Trophoblast cell (in vitro differentiated cells and primary cell): ENCODE results near the gene NBAS.

ENCODE experiments used
- DNase-seq, 2 donors: peaks; one replicate each; pipeline ENCODE4 v3.0.0-alpha.2; 2016
- H2AFZ ChIP-seq: 2 replicates; pipeline ENCODE4 v1.6.1; 2013; ENCODE audit warnings: low read length, moderate library complexity, mild to moderate bottlenecking; ENCODE audit not compliant: insufficient read depth, poor library complexity
- H2AK5ac ChIP-seq: 2 replicates; pipeline ENCODE4 v1.6.1; 2013; ENCODE audit warnings: mild to moderate bottlenecking, low read length
- H2BK120ac ChIP-seq: 2 replicates; pipeline ENCODE4 v1.6.1; 2013; ENCODE audit warnings: low read length, mild to moderate bottlenecking, moderate library complexity; ENCODE audit not compliant: insufficient read depth, poor library complexity
- H2BK12ac ChIP-seq: 2 replicates; pipeline ENCODE4 v1.6.1; 2013; ENCODE audit warnings: mild to moderate bottlenecking, low read length, moderate library complexity
- H2BK5ac ChIP-seq: 2 replicates; pipeline ENCODE4 v1.6.1; 2013; ENCODE audit warnings: low read length, low read depth, moderate library complexity, mild to moderate bottlenecking; ENCODE audit not compliant: poor library complexity
- H3K14ac ChIP-seq: 2 replicates; pipeline ENCODE4 v1.6.1; 2013; ENCODE audit warnings: mild to moderate bottlenecking, low read length
- H3K18ac ChIP-seq: 2 replicates; pipeline ENCODE4 v1.6.1; 2013; ENCODE audit warnings: mild to moderate bottlenecking, low read length
- H3K23ac ChIP-seq: 2 replicates; pipeline ENCODE4 v1.6.1; 2013; ENCODE audit warnings: low read length
- H3K27ac ChIP-seq: 2 replicates; pipeline ENCODE4 v1.5.1; 2013; ENCODE audit warnings: low read depth, mild to moderate bottlenecking, inconsistent platforms, low read length, moderate library complexity
- H3K27me3 ChIP-seq: 2 replicates; pipeline ENCODE4 v1.6.1; 2013; ENCODE audit warnings: inconsistent platforms, mild to moderate bottlenecking, low read length, moderate library complexity; ENCODE audit not compliant: insufficient read depth
- H3K36me3 ChIP-seq, 2 experiments: 1 replicate in 1 of 2; 2 replicates in 1 of 2; pipeline ENCODE4 v1.6.1; 2013; ENCODE audit warnings: low read length in 2 of 2, mild to moderate bottlenecking in 2 of 2, moderate library complexity in 1 of 2; ENCODE audit not compliant: insufficient read depth in 2 of 2, control insufficient read depth in 1 of 2
- H3K4ac ChIP-seq: 2 replicates; pipeline ENCODE4 v1.6.1; 2013; ENCODE audit warnings: low read depth, mild to moderate bottlenecking, low read length, moderate library complexity
- H3K4me1 ChIP-seq, 2 experiments: 1 replicate in 1 of 2; 2 replicates in 1 of 2; pipeline ENCODE4 v1.6.1; 2013; ENCODE audit warnings: low read length in 2 of 2, mild to moderate bottlenecking in 2 of 2, moderate library complexity in 1 of 2; ENCODE audit not compliant: insufficient read depth in 2 of 2, control insufficient read depth in 1 of 2
- H3K4me2 ChIP-seq: 2 replicates; pipeline ENCODE4 v1.6.1; 2013; ENCODE audit warnings: inconsistent platforms, mild to moderate bottlenecking, low read length, moderate library complexity
- H3K4me3 ChIP-seq: 2 replicates; pipeline ENCODE4 v1.5.1; 2013; ENCODE audit warnings: mild to moderate bottlenecking, low read depth, low read length, inconsistent platforms
- H3K79me1 ChIP-seq: one replicate; pipeline ENCODE4 v1.6.1; 2013; ENCODE audit warnings: low read length
- H3K79me2 ChIP-seq: 2 replicates; pipeline ENCODE4 v1.6.1; 2013; ENCODE audit warnings: low read length, mild to moderate bottlenecking; ENCODE audit not compliant: control insufficient read depth, insufficient read depth, poor library complexity
- H3K9ac ChIP-seq: 2 replicates; pipeline ENCODE4 v1.6.1; 2013; ENCODE audit warnings: mild to moderate bottlenecking, low read length
- H3K9me3 ChIP-seq: 2 replicates; pipeline ENCODE4 v1.6.1; 2013; ENCODE audit warnings: low read depth, mild to moderate bottlenecking, control low read depth, inconsistent platforms, low read length; ENCODE audit not compliant: insufficient read depth
- H4K12ac ChIP-seq: 2 replicates; pipeline ENCODE4 v1.6.1; 2013; ENCODE audit warnings: low read depth, mild to moderate bottlenecking, low read length, moderate library complexity
- H4K8ac ChIP-seq: 2 replicates; pipeline ENCODE4 v1.6.1; 2013; ENCODE audit warnings: low read depth, mild to moderate bottlenecking, low read length, moderate library complexity
- H4K91ac ChIP-seq: one replicate; pipeline ENCODE4 v1.6.1; 2013; ENCODE audit warnings: low read depth, mild to moderate bottlenecking, low read length, moderate library complexity
- WGBS: extraction: QIAGEN DNeasy Blood & Tissue Kit; methylation state at CpG from one replicate; pipeline ENCODE4 v1.1.7; 2013; ENCODE audit warnings: missing lambda C conversion rate; ENCODE audit not compliant: insufficient read length, insufficient coverage; ENCODE audit errors: extremely low coverage; 5-methylcytosine and 5-hydroxymethylcytosine counted together

Gene NBAS

DNA sequence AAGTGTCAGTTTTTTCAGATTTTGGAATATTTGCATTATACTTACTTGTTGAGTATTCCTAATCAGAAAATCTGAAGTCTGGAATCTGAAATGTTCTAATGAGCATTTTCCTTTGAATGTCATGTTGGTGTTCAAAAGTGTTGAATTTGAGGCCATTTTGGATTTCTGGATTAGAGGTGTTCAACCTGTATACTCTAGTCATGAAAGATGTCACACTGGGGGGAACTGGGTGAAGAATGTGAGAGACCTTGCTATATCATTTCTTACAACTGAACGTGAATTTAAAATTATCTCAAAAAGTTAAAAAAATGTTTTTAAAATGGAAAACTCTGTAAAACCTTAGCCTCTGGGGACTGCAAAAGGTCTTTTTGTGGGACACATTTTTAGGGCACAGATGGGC lies 384.5 kb downstream of the NBAS start:
- Histone ChIP-seq H2BK5ac (no peak overlapping the region), H3K27me3 (no peaks in the 10 kb centered on the region), H4K12ac (no peak overlapping the region), H3K4me3 (no peak overlapping the region), H3K79me1 (no peaks in the 10 kb centered on the region), H3K79me2 (no peaks in the 10 kb centered on the region), H2BK120ac (no peak overlapping the region), H3K4me1 (peaks cover 0 to 2% of the 10 kb centered on the region in 2 experiments), H3K36me3 (no peaks in the 10 kb centered on the region), H3K4ac (no peak overlapping the region), H2AFZ (no peak overlapping the region), H3K27ac (no peak overlapping the region), H3K18ac (no peak overlapping the region), H4K91ac (no peak overlapping the region), H3K4me2 (no peak overlapping the region), H2AK5ac (no peak overlapping the region), H3K23ac (no peak overlapping the region), H3K9ac (no peak overlapping the region), H4K8ac (no peak overlapping the region), H3K9me3 (no peaks in the 10 kb centered on the region), H2BK12ac (no peak overlapping the region), H3K14ac (no peak overlapping the region)
- WGBS, result no CpG with 5 or more reads among the region's 1 CpG
- no peak for DNase-seq

DNA sequence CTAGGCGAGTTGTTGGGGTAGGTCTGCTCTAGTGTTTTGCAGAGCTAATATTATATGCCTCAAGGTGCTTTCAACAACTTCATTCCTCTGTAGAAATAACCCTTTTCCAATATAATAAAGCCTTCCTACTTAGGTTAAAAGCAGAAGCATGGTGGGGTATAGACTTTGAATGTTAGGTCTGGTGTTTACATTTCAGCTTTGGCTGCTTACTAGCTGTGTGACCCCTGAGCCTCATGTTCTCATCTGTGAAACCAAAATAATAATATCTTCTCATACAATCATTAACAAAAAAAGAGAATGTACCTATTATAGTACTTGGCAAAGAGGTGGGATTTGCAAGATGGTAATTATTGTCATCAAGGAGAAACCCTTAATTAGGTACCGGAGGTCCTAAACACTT lies 386.6 kb downstream of the NBAS start:
- no peaks in the 10 kb centered on the region for H3K79me2 ChIP-seq
- H3K79me1 ChIP-seq, result peaks cover 2% of the 10 kb centered on the region
- no peak overlapping the region for H3K18ac ChIP-seq
- peaks cover 9 to 11% of the 10 kb centered on the region in 2 experiments for H3K4me1 ChIP-seq
- H3K23ac ChIP-seq, result no peak overlapping the region
- H3K36me3 ChIP-seq, result no peaks in the 10 kb centered on the region
- no peaks in the 10 kb centered on the region for H3K9me3 ChIP-seq
- H2BK5ac ChIP-seq, result no peak overlapping the region
- no peak overlapping the region for H3K4me3 ChIP-seq
- no peak overlapping the region for H2BK12ac ChIP-seq
- no CpG with 5 or more reads among the region's 2 CpGs for WGBS
- no peak overlapping the region for H2AK5ac ChIP-seq
- H4K12ac ChIP-seq, result no peak overlapping the region
- no peak overlapping the region for H4K91ac ChIP-seq
- no peak overlapping the region for H3K27ac ChIP-seq
- no peak overlapping the region for H4K8ac ChIP-seq
- no peak overlapping the region for H3K14ac ChIP-seq
- no peak overlapping the region for H2AFZ ChIP-seq
- H3K27me3 ChIP-seq, result no peaks in the 10 kb centered on the region
- H2BK120ac ChIP-seq, result no peak overlapping the region
- no peak for DNase-seq
- no peak overlapping the region for H3K4ac ChIP-seq
- H3K4me2 ChIP-seq, result no peak overlapping the region
- no peak overlapping the region for H3K9ac ChIP-seq

DNA sequence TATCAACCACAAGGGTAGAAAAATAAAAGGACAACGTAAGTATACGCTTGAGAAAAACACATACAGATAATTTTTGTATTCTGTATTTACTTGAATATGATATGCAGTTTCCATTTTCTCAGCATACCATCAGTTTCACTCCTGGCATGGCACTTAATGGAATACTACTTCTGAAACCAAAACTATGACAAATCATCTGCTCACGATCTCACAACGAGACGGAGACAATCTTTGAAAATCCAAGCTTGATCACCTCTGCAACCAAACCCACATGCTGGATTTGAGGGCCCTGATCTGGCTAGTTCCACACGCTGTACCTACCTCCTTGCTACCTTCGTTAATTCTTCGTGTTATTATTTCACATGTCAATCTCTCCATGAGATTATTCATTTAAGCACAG lies 387.6 kb downstream of the NBAS start:
- no peak overlapping the region for H3K18ac ChIP-seq
- no peaks in the 10 kb centered on the region for H3K36me3 ChIP-seq
- H3K4me1 ChIP-seq, result peaks cover 13 to 17% of the 10 kb centered on the region in 2 experiments
- no peaks in the 10 kb centered on the region for H3K79me2 ChIP-seq
- peaks cover 3% of the 10 kb centered on the region for H3K79me1 ChIP-seq
- no peak overlapping the region for H2AK5ac ChIP-seq
- H4K91ac ChIP-seq, result no peak overlapping the region
- H3K4me3 ChIP-seq, result no peak overlapping the region
- no CpG with 5 or more reads among the region's 8 CpGs for WGBS
- no peak overlapping the region for H3K4ac ChIP-seq
- no peaks in the 10 kb centered on the region for H3K27me3 ChIP-seq
- H3K27ac ChIP-seq, result no peak overlapping the region
- H2AFZ ChIP-seq, result no peak overlapping the region
- H2BK120ac ChIP-seq, result no peak overlapping the region
- peak in 1 of 2 donors; percentile 28 for DNase-seq
- H3K4me2 ChIP-seq, result no peak overlapping the region
- no peak overlapping the region for H4K8ac ChIP-seq
- no peak overlapping the region for H3K14ac ChIP-seq
- H2BK5ac ChIP-seq, result no peak overlapping the region
- H2BK12ac ChIP-seq, result no peak overlapping the region
- H3K9me3 ChIP-seq, result no peaks in the 10 kb centered on the region
- H4K12ac ChIP-seq, result no peak overlapping the region
- no peak overlapping the region for H3K9ac ChIP-seq
- no peak overlapping the region for H3K23ac ChIP-seq

DNA sequence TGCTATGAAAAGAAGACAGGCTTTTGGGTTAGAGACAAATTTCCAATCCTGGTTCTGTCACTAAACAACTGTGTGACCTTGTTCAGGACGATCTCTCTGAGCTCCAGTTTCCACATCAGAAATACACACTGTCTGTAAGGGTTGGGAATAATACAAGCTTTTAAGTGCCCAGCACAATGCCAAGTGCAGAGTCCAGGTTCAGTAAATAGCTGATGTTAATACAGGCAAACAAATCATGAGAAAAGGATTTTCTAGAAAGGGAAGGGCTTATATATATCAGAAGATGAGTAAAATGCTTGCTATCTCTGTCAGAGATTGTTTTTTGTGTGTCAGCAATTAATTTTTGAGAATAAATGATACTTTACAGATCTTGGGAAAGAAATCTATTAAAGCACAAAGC lies 388.3 kb downstream of the NBAS start:
- H3K79me1 ChIP-seq, result peaks cover 3% of the 10 kb centered on the region
- H4K8ac ChIP-seq, result no peak overlapping the region
- H2BK120ac ChIP-seq, result no peak overlapping the region
- H3K4ac ChIP-seq, result no peak overlapping the region
- no peak overlapping the region for H2BK12ac ChIP-seq
- no peak overlapping the region for H2BK5ac ChIP-seq
- no peak overlapping the region for H2AFZ ChIP-seq
- H3K14ac ChIP-seq, result no peak overlapping the region
- no peak overlapping the region for H3K18ac ChIP-seq
- H3K9ac ChIP-seq, result no peak overlapping the region
- no peak overlapping the region for H4K91ac ChIP-seq
- no peak overlapping the region for H4K12ac ChIP-seq
- H3K4me2 ChIP-seq, result no peak overlapping the region
- H3K4me1 ChIP-seq, result peaks cover 13 to 17% of the 10 kb centered on the region in 2 experiments
- no peak for DNase-seq
- H2AK5ac ChIP-seq, result no peak overlapping the region
- H3K36me3 ChIP-seq, result no peaks in the 10 kb centered on the region
- no peak overlapping the region for H3K4me3 ChIP-seq
- H3K23ac ChIP-seq, result no peak overlapping the region
- H3K27ac ChIP-seq, result no peak overlapping the region
- H3K9me3 ChIP-seq, result no peaks in the 10 kb centered on the region
- no peaks in the 10 kb centered on the region for H3K27me3 ChIP-seq
- WGBS, result no CpG with 5 or more reads among the region's 1 CpG
- no peaks in the 10 kb centered on the region for H3K79me2 ChIP-seq
